Posterior cingulate gyrus (tissue), 11 donors: Measurements from ENCODE around the gene SYMPK.
"Not testable (repeated sequence)": the region's sequence is repeated elsewhere in the genome, so short reads cannot be mapped to it uniquely, and the experiment has no call there.

Experiments
- DNase-seq, 10 donors: peaks; one replicate each; pipeline versions ENCODE4 v3.0.0 to v3.0.0-alpha.2; 2020 to 2021; ENCODE audit warnings: mixed read lengths in 3 of 10
- intact Hi-C: fragments of 100-400 bp; cut with DNase I; formaldehyde crosslinking; loops from one replicate; pipeline ENCODE4 v1.15.1; 2023

Gene SYMPK

GRCh38 chr19:45873219-45873772 is 10.3 kb upstream of the SYMPK start:
- intact Hi-C loops: no loop called here
- DNase-seq: no peak

GRCh38 chr19:45872095-45872919 is 9.4 kb upstream of the SYMPK start:
- DNase-seq: no peak
- intact Hi-C loops: no loop called here

GRCh38 chr19:45870798-45871197 is 7.9 kb upstream of the SYMPK start:
- intact Hi-C loops: no loop called here
- no peak for DNase-seq

GRCh38 chr19:45867241-45867640 is 4.3 kb upstream of the SYMPK start:
- intact Hi-C loops: not testable (repeated sequence)
- DNase-seq: peak in 1 of 10 donors; percentile 1

- peak in 2 of 10 donors; percentile 38 to 50 for DNase-seq
- intact Hi-C loops: no loop called here
These were observed 3.6 kb upstream of the SYMPK start for GRCh38 chr19:45866400-45867176.

- peak in 2 of 10 donors; percentile 24 to 66 for DNase-seq
- intact Hi-C loops: loop anchor here (2.0 kb wide), 1 partner anchor 151 kb away; no protein-coding TSS in a partner anchor
These were observed 2.5 kb upstream of the SYMPK start for GRCh38 chr19:45865269-45865948.

- intact Hi-C loops: loop anchor here (2.0 kb wide), 1 partner anchor 152 kb away; no protein-coding TSS in a partner anchor
- peak in 2 of 10 donors; percentile 18 to 72 for DNase-seq
These were observed 1.7 kb upstream of the SYMPK start for GRCh38 chr19:45864629-45865082.

GRCh38 chr19:45863840-45864628 is 1.1 kb upstream of the SYMPK start, which contains the start of gene FOXA3:
Gene FOXA3, plus strand, starts transcription at chr19:45864326. Its CDS starts 131 bp downstream, at chr19:45864457.
- DNase-seq: peak in 5 of 10 donors; percentile 29 to 90 (median 58)
- intact Hi-C loops: loop anchor here (2.0 kb wide), 2 partner anchors 23 to 153 kb away; partner anchors contain the start of gene IRF2BP1

- intact Hi-C loops: loop anchor here (2.0 kb wide), 1 partner anchor 23 kb away; the partner anchor contains the start of gene IRF2BP1
- peak in 1 of 10 donors; percentile 40 for DNase-seq
These were observed 440 bp upstream of the SYMPK start for GRCh38 chr19:45863335-45863839.

- intact Hi-C loops: loop anchor here (2.0 kb wide), 1 partner anchor 25 kb away; the partner anchor contains the start of gene IRF2BP1
- no peak for DNase-seq
These were observed 730 bp downstream of the SYMPK start for GRCh38 chr19:45862271-45862563.

GRCh38 chr19:45860359-45861259 is 2.3 kb downstream of the SYMPK start:
- DNase-seq: peak in 2 of 10 donors; percentile 29 to 66
- intact Hi-C loops: no loop called here

GRCh38 chr19:45854167-45854778 is 8.7 kb downstream of the SYMPK start:
- intact Hi-C loops: no loop called here

GRCh38 chr19:45852983-45853382 is 10.0 kb downstream of the SYMPK start:
- intact Hi-C loops: no loop called here

More at GRCh38 chr19:45854167-45854778, 8.7 kb downstream of the SYMPK start:
- DNase-seq: peak in 1 of 10 donors; percentile 64

GRCh38 chr19:45852145-45852750 is 10.7 kb downstream of the SYMPK start:
- intact Hi-C loops: no loop called here
- DNase-seq: peak in 1 of 10 donors; percentile 13

More at GRCh38 chr19:45852983-45853382, 10.0 kb downstream of the SYMPK start:
- peak in 1 of 10 donors; percentile 50 for DNase-seq

GRCh38 chr19:45848922-45849321 is 14.0 kb downstream of the SYMPK start:
- intact Hi-C loops: no loop called here
- DNase-seq: peak in 1 of 10 donors; percentile 31

GRCh38 chr19:45847663-45848062 is 15.3 kb downstream of the SYMPK start:
- intact Hi-C loops: no loop called here
- peak in 1 of 10 donors; percentile 64 for DNase-seq

GRCh38 chr19:45842198-45842597 is 20.7 kb downstream of the SYMPK start:
- DNase-seq: peak in 2 of 10 donors; percentile 77
- intact Hi-C loops: no loop called here
